Stimulated activated CD4-positive, alpha-beta T cell treated with anti-CD3 and anti-CD28 coated beads, Interleukin-4, amount 100 ng/mL, for 48 hours (primary cell): ENCODE results near the gene MPZL1.

Source experiments
- DNase-seq, 2 donors: peaks; one replicate each; pipeline ENCODE4 v3.0.0-alpha.2; 2020; ENCODE audit warnings: low read depth in 2 of 2

MPZL1 gene

DNA sequence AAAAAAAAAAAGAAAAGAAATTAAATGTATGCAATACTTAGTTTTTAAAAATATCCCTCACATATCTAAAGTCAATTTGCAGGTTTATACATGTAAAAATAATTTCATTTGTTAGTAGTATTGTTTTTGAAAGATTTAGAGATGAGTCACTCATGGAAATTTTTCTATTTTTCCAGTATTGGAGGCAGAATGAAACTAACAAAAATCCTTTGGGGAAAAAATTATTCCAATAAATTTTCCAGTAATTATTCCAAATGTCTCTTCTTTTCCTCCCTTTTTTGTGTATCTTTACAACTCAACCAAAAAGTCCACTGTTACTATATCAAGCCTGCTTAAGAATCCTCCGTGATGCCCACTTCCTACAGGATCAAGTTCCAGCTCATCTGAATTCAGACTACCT is 29.9 kb downstream of the MPZL1 start:
- DNase-seq: no peak

DNA sequence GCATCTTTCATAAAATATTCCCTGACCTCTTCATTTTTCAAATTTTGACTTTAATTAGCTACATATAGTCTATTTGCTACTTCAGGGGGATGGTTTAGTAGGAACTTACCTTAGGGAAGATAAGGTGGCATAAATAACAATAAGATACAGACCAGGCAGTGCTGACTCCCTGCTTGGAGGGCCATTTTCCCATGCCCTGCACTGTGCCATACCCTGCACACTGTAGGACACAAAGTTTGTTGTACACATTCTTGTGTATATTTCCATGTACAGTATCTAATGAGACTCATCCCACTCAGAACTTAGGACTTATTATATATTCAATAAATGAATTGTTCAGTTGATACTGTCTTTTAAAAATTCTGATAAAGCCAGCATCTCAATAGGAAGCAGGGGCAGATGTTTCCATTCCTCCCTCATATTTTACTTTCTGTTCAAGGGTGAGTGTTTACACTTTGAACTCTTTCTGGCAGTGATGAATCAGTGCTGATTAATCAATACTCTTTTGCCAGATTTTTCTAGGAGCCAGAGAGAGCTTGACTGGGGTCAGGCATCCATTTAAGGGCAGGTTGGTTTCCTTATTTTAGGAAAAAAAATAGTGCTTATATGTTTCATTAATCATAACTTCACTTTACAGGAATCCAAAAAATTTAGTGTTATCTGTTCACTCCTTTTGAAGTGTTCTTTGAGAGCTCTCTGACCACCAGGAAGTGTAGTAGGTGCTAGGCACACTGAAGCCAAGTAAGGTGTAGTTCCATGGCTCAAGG is 30.6 kb downstream of the MPZL1 start:
- no peak for DNase-seq

DNA sequence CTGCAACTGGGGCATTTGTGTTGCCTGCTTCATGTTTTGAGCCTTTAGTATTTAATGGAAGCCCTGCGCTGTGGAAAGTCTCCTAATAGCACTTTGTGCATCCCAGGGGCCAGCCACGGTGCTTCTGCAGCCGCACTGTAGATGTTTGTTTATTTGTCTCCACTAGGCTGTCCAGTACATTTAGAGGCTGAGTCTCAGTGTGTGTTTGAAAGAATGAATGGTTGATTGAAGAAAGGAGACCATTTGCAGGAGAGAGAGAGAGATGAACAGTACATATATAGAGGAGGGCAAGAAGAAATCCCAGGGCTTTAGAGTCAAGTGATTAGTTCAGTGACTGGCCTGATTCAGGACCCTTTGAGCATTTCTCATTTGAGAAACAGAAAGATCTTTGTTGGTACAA is 33.9 kb downstream of the MPZL1 start:
- no peak for DNase-seq

DNA sequence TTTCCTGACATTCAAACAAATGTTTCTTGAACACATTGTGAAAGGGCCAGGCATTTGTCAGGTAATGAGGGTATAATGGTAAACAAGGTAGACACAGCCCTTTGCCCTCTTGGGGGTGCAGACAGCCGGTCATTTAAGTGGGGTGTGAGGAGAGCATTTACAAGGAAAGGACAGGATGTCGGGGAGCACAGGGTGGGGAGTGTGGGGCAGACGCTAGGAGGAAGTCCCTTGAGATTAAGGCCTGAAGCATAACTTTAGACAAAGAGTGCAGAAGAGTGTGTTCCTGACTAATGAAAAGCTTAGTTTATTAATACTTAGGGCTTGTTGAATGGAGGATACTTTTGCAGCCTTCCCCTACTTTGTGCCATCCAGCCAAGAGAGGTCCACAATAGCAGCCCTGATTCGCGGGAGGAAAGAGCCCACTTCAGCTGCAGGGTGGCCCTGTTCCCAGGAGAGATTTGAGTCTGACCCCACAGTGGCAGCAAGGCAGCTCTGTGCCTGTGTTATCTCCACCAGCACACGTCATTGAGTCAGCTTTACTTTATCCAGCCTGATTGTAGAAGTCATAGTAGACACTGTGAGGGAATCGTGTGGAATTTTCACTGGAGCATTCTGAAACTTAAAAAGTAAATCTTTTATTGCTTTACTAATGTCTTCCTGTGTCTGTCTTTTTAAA is 35.1 kb downstream of the MPZL1 start:
- DNase-seq: no peak

DNA sequence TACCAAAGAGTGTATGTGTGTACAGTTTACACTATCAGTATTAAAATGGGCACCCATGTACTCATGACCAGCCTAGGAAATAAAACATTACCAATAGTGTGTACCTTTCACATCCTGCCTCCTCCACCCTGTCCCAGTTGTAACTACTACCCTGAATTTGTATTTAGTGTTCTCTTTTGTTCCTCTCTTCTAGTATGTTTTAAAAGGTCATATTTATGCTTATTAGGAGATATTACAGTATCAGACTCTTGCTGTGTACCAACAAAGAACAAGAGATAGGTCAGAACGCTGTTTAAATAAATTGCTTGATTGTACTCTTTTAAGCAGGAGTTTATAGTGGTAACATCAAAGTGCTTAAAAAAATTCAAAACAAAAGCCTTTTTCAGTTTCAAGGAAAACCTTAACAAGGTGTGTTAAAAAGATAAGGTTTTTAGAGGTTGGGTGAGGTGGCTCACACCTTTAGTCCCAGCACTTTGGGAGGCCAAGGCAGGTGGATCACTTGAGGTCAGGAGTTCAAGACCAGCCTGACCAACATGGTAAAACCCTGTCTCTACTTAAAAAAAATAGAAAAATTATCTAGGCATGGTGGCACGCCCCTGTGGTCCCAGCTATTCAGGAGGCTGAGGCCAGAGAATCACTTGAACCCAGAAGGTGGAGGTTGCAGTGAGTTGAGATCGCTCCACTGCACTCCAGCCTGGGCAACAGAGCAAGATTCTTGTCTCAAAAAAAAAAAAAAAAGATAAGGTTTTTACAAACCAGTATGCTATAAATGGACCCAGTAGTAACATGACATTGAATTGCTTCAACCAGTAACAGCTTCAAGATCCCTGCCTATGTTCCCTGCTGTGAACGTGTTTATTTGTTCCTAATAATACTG is 35.9 kb downstream of the MPZL1 start:
- no peak for DNase-seq

DNA sequence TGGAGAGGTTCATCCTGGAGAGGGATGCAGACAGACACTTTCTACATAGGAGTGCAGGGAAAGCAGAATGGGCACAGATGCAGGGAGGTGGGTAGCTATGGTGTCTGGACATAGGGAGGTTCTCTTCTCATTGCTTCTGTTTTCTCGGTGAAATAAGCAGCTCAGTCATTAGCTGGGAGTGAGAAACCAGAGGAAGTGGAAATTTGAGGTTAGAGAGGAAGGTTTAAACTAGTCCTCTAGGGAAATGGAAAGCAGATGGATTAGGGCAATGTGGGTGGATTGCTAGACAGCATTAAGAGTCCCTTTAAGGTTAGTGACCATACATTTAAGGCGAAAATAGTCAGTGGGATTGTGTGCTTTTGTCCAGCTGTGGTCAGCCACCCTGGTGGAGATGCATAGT is 39.6 kb downstream of the MPZL1 start:
- no peak for DNase-seq

DNA sequence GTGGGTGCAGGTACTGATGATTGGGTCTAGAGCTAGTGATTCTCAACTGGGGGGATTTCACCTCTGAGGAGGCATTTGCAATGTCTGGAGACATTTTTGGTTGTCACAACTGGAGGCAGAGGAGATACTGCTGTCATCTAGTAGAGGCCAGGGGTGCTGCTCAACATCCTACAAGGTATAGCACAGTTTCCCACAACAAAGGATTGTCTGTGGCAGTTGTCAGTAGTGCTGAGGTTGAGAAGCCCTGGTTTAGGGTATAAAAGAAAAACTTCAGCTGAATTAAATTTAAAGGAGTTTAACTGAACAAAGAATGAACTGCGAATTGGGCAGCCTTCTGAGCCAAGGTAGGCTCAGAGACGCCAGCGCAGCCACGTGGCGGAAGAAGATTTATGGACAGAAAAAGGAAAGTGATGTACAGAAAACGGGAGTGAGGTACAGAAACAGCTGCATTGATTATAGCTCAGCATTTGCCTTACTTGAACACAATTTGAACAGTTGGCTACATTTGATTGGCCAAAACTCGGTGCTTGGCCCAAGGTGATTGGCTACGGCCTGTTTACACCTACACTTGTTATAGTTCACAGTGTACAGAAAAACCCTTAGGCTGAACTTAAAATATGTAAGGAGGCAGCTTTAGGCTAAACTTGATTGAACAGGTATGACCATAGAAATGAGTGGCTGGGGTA is 40.4 kb downstream of the MPZL1 start:
- no peak for DNase-seq

DNA sequence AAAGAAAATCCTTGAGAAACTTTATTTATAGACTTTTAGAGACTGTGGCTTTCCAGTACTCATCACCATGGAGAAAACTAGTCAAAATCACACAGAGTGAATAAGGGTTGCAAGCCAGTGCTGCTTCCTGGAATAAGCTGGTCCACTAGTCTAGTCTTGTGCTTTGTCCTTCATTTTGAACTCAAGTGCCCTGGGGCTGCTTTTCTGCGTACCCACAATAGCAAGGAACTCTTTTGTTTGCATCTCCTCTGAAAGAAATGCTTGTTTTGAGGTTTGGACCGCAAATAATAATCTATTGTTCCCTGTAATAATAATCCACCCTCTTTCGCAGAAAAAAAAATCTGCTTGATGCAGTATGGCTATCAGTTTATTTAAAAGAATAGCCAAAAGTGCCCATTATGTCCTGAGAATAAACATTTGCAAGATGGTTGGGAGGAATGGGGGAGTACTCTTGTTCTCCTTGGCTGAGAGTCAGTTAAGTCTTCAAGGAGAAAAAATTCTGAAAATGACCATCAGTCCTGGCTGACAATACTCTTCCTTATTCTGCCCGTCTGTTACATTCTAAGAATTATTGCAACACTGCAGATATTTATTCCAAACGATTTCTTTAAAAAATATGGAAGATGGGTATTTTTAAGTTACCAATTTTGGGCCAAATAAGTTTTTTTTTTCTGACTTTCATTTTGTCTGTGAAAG is 41.9 kb downstream of the MPZL1 start:
- no peak for DNase-seq

DNA sequence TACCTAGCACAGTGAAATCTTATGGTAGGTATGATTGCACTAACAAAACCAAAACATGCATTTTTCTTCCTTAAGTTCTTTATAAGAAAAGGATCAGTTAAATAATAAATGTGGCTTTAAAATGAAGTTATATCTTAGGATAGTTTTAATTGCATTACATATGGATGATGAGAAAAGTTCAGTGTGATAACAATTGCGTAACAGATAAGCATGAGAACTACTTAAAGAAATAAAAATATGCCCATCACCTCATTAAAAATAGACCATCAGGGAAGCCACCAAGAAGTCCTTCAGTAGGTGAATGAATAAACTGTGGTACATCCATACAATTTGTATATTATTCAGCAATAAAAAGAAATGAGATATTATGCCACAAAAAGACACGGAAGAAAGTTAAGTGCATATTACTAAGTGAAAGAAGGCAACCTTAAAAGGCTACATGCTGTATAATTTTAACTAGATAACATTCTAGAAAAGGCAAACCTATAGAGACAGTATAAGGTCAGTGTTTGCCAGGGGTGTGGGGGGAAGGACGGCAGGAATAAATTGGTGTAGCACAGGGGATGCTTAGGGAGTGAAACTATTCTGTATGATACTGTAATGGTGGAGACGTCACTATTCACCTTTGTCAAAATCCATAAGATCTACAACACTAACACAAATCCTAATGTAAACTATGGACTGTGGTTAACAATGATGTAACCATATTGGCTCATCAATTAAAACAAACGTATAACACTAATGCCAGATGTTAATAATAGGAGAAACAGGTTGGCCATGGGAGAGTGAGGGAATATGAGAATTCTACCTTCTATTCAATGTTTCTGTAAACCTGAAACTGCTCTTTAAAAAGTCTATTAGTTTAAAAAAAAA is 42.9 kb downstream of the MPZL1 start:
- no peak for DNase-seq

DNA sequence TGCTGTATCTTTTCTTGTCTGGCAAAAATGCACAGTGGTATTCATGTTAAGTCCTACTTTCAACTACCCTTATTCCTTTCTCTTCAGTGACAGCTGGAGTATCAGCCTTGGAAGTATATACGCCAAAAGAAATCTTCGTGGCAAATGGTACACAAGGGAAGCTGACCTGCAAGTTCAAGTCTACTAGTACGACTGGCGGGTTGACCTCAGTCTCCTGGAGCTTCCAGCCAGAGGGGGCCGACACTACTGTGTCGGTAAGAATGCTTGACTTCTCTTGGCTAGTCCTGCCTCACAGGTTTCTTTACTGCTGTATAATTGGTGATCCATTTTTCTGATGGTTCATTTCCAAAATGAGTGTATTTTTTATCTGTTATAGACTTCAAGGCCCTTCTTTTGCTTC is 43.7 kb downstream of the MPZL1 start:
- no peak for DNase-seq

DNA sequence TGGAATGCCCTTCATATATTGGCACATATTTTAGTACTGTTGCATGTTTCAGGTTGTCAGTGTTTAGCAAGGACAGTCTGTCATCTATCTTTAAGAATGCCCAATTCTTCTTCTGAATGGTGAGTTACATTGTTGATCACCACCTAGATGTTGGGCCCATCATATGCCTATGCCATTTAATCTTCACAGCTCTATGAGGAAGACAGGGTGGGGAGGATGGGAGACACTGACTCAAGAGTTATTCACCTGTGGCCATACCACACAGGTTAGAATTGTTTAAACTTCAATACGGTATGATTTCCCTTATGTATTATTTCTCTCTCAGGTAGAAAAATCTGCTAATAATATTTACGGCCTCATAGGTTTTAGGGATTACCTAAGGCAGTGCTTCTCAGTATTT is 44.8 kb downstream of the MPZL1 start:
- DNase-seq: no peak

DNA sequence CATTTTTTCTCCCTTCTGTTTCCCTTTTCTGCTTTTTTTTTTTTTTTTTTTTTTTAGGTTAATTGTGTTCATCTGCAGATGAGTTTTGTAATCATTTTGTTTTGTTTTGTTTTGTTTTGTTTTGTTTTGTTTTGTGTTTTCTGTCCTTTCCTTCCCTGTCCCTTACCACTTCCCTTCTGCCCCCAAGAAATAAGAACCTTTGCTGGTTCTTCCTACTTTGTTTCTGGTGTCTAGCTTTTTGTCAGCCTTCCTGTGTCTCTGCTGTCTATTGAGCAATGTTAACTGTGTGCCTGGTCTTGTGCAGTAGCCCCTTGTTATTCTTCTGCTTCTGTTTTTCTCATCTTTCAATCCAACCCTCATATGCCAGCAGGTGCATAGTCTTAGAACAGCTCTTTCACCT is 46.0 kb downstream of the MPZL1 start:
- DNase-seq: no peak

DNA sequence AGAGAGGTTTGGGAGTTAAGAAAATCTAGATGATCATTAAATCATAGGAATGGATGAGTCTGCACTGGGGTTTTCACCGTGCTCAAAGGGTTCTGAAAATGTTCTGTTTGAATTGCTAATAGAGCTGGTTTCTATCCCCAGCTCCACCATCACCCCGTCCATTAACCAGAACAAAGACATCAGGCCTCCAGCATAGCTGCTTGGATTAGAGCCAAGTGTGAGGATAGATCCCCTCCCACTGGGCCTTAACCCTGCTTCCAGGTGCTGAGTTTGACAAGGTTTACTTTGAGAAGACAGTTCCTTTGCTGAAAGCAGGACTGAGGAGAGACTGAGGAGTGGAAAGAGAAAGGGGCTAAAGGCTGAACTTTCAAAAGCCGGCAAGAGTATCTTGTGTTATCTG is 48.3 kb downstream of the MPZL1 start:
- DNase-seq: no peak

DNA sequence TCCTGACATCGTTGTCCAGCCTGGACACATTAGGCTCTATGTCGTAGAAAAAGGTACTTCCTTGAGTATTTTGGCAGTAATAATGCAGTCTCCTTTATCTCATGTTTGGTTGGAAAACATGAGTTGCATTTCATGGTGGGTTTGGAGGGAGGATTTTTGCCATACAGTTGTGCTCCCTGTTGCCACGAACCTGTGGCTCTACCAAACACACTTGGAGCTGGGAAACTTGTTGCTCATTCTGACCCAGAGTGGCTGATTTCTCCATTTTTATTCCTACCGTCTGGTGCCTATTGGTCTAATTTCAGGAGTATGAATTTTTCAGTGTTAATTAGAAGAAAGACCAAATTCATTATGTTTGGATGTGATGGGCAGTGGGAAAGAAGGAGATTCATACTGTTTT is 50.7 kb downstream of the MPZL1 start:
- DNase-seq: no peak

DNA sequence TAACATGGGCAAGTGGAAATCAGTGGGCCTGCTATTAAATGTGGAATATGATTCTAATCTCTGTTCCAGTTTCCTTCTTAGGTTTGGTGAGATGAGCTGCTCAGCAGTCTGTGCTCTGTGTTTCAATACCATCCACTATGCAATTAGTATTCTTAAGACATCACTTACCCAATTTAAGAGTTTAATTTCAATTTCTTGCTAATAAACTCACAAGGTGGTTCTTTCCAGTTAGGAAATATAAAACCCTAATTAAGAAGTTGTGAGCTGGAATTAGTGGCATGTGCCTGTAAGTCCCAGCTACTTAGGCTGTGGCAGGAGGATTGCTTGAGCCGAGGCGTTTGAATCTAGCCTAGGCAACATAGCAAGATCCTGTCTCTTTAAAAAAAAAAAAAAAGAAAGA is 51.7 kb downstream of the MPZL1 start:
- no peak for DNase-seq

DNA sequence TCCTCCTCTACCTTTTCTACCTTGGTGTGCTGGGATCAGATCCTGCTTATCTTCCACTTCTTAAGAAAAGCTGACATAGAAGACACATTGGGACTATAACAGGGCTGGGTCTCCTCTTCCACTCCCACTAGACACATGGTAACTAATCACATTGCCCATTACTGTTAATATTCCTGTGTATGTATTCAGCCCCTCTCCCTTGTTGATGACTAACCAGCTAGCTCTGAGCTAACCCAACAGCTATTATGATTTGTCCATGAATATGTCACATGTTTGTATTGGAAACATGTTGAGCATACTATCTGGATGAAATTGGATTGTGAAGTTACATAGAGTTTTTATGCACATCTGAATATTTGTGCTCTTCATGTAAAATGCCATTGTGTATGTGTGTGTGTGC is 52.9 kb downstream of the MPZL1 start:
- DNase-seq: no peak

DNA sequence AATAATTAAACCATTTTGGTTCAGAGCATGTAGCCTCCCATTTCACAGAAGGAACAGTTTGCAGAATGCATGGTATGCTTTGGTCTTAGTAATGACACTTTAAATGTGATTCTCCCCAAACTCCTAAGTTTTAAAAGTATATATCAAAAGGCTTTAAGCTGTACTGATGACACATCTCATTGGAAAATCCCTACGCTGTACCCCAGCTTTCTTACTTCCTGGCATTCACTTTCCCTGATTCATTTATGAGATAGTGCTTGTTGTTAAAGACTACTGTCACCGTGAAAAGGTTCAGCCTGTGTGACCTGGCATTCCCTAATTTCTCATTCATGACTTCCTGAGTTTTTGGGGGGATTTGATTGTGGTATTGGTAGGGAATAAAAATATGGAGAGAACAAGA is 53.4 kb downstream of the MPZL1 start:
- DNase-seq: no peak

DNA sequence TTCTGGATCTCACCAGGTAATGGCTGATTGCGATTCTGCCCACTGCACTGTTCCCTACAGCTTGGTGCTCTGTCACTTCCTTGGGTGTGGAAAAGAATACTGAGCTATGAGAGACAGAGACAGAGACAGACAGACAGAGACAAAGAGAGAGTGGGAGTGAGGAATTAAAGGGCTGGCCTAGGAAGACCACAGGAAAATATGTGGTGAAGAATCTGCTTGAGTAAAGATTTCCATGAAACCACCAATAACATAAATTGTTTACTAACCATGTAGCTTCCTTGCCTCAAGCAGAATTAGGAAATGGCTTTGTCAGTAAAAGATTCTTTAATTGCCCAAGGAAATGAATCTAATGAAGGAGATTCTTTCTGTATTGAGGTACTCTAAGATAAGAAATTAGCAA is 54.4 kb downstream of the MPZL1 start:
- no peak for DNase-seq

DNA sequence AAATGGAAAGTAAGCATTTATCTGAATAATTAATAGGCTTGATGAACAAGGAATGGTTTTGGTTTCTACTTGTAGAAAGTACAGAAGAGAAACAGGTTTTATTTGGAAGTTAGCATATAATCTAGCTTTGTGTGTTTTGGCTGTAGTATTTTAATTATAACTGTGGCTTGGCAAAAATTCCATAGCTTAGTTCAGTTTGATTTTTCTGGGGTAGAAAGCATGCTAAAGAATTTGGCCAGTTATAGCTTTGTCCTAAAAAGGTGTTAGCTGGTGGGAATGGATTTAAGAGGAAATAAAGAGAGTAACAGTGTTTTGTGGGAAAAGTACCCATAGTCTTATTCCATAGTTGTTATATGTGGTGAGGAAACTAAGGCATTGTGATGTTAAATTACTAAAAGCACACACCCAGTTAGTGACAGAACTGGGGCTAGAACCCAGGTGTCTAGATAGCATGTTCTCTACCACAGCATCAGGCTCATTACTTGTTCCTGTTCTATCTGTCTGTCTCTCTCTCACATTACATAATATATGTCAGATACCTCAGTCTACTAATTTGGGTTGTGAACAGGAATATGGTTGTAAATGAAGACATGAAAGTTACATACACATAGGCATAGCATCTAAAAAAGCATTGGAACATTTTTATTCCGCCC is 55.0 kb downstream of the MPZL1 start:
- no peak for DNase-seq

DNA sequence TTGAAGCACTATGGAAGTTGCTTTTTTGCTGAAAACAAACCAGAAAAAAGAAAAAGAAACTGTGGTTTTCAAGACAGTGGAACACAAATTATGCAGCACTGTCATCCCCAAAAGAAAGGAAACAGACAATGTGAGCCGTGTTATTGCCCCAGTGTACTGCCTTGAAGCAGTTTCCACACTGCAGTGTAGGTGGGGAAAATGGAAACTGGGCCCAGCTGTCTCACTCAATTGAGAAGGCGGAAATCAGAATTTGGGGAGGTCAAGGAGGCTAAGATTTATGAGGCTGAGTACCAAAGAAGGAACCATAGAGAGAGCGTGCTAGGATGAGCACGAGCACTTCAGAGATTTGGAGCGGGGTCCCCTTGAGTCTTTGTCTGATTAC is 55.5 kb downstream of the MPZL1 start:
- no peak for DNase-seq
